ENCODE measurements around the gene PPP2R2B.

PPP2R2B gene

GRCh38 chr5:146751781-146752401 lies 126.7 kb downstream of the PPP2R2B start:
- TF ChIP-seq CTCF (conservative IDR thresholded peaks at IDR 0.05; ENCODE audit: low read depth, low read length), result no peak
- Histone ChIP-seq H3K79me2 (ENCODE audit: insufficient read depth, low read depth) (no peaks in the 10 kb centered on the region), H4K20me1 (ENCODE audit: insufficient read depth) (no peaks in the 10 kb centered on the region), H3K4me1 (ENCODE audit: low read depth, poor library complexity, severe bottlenecking) (peaks cover 33% of the 10 kb centered on the region), H3K27me3 (ENCODE audit: insufficient read depth, low read depth) (no peaks in the 10 kb centered on the region), H2AFZ (ENCODE audit: low read depth) (peak overlapping the region; percentile 25), H3K4me3 (IDR thresholded peaks at IDR 0.05; ENCODE audit: insufficient read depth, low read depth, low read length) (no peak overlapping the region), H3K36me3 (ENCODE audit: insufficient read depth) (no peaks in the 10 kb centered on the region), H3K4me2 (peak overlapping the region; percentile 45), H3K9ac (no peak overlapping the region), H3K27ac (peak overlapping the region; percentile 57)

- peak overlapping the region; percentile 45; the same call in 1 of the 2 replicates for H3K4me2 ChIP-seq
Observed at GRCh38 chr5:146751054-146751453, 127.5 kb downstream of the PPP2R2B start.

GRCh38 chr5:146748533-146748932 lies 130.0 kb downstream of the PPP2R2B start:
- no peaks in the 10 kb centered on the region for H3K27me3 ChIP-seq (ENCODE audit: insufficient read depth, low read depth)
- H3K27ac ChIP-seq, result no peak overlapping the region
- peaks cover 29% of the 10 kb centered on the region for H3K4me1 ChIP-seq (ENCODE audit: low read depth, poor library complexity, severe bottlenecking)
- H3K9ac ChIP-seq, result no peak overlapping the region
- H4K20me1 ChIP-seq (ENCODE audit: insufficient read depth), result no peaks in the 10 kb centered on the region
- no peak overlapping the region for H3K4me2 ChIP-seq
- H3K36me3 ChIP-seq (ENCODE audit: insufficient read depth), result no peaks in the 10 kb centered on the region
- no peak overlapping the region for H2AFZ ChIP-seq (ENCODE audit: low read depth)
- H3K4me3 ChIP-seq (IDR thresholded peaks at IDR 0.05; ENCODE audit: insufficient read depth, low read depth, low read length), result no peak overlapping the region
- TF ChIP-seq CTCF (conservative IDR thresholded peaks at IDR 0.05; ENCODE audit: low read depth, low read length), result no peak
- no peaks in the 10 kb centered on the region for H3K79me2 ChIP-seq (ENCODE audit: insufficient read depth, low read depth)

More at GRCh38 chr5:146751054-146751453, 127.5 kb downstream of the PPP2R2B start:
- no peak overlapping the region for H3K4me3 ChIP-seq (IDR thresholded peaks at IDR 0.05; ENCODE audit: insufficient read depth, low read depth, low read length)
- H3K79me2 ChIP-seq (ENCODE audit: insufficient read depth, low read depth), result no peaks in the 10 kb centered on the region
- H2AFZ ChIP-seq (ENCODE audit: low read depth), result peak overlapping the region; percentile 25; the same call in 1 of the 2 replicates
- no peaks in the 10 kb centered on the region for H3K27me3 ChIP-seq (ENCODE audit: insufficient read depth, low read depth)
- H3K36me3 ChIP-seq (ENCODE audit: insufficient read depth), result no peaks in the 10 kb centered on the region
- H4K20me1 ChIP-seq (ENCODE audit: insufficient read depth), result no peaks in the 10 kb centered on the region
- TF ChIP-seq CTCF (conservative IDR thresholded peaks at IDR 0.05; ENCODE audit: low read depth, low read length), result no peak
- no peak overlapping the region for H3K9ac ChIP-seq
- H3K4me1 ChIP-seq (ENCODE audit: low read depth, poor library complexity, severe bottlenecking), result peaks cover 33% of the 10 kb centered on the region
- H3K27ac ChIP-seq, result peak overlapping the region; percentile 57; the same call in 1 of the 2 replicates

GRCh38 chr5:146745931-146746577 lies 132.5 kb downstream of the PPP2R2B start:
- no peak overlapping the region for H3K4me3 ChIP-seq (IDR thresholded peaks at IDR 0.05; ENCODE audit: insufficient read depth, low read depth, low read length)
- H3K9ac ChIP-seq, result no peak overlapping the region
- H3K27me3 ChIP-seq (ENCODE audit: insufficient read depth, low read depth), result no peaks in the 10 kb centered on the region
- H3K79me2 ChIP-seq (ENCODE audit: insufficient read depth, low read depth), result no peaks in the 10 kb centered on the region
- TF ChIP-seq CTCF (conservative IDR thresholded peaks at IDR 0.05; ENCODE audit: low read depth, low read length), result no peak
- H3K27ac ChIP-seq, result no peak overlapping the region
- H3K4me1 ChIP-seq (ENCODE audit: low read depth, poor library complexity, severe bottlenecking), result peaks cover 6% of the 10 kb centered on the region
- no peak overlapping the region for H3K4me2 ChIP-seq
- H3K36me3 ChIP-seq (ENCODE audit: insufficient read depth), result no peaks in the 10 kb centered on the region
- no peaks in the 10 kb centered on the region for H4K20me1 ChIP-seq (ENCODE audit: insufficient read depth)
- no peak overlapping the region for H2AFZ ChIP-seq (ENCODE audit: low read depth)
